Occipital lobe (tissue), 2 donors: ENCODE data around the gene ANKS1B. TPM values are rescaled to one million over a fixed set of nuclear protein-coding genes. Genes with fewer than 3 reads are reported as not detected.

Source experiments
- DNase-seq: peaks from one replicate; lab custom pipeline; 2025; lab: John Stamatoyannopoulos, UW
- total RNA-seq: library from RNA; depleted of rRNA; stranded (reverse); fragments of >200 nt; gene quantifications from one replicate; pipeline ENCODE4 v1.2.3, GENCODE V29; 2014

ANKS1B gene
- total RNA-seq, 1 donor from 2014 or later, result 452 TPM

- DNase-seq, result no peak
Measured at GRCh38 chr12:98830657-98831056, 1154.1 kb downstream of the ANKS1B start.

- no peak for DNase-seq
Measured at GRCh38 chr12:98828802-98829600, 1155.7 kb downstream of the ANKS1B start.

GRCh38 chr12:98823012-98823411 lies 1161.7 kb downstream of the ANKS1B start:
- no peak for DNase-seq

- no peak for DNase-seq
Measured at GRCh38 chr12:98821866-98822265, 1162.9 kb downstream of the ANKS1B start.

GRCh38 chr12:98821232-98821631 lies 1163.5 kb downstream of the ANKS1B start:
- no peak for DNase-seq

GRCh38 chr12:98819821-98820404 lies 1164.8 kb downstream of the ANKS1B start:
- DNase-seq, result no peak

GRCh38 chr12:98819071-98819470 lies 1165.7 kb downstream of the ANKS1B start:
- DNase-seq, result no peak

- DNase-seq, result no peak
Measured at GRCh38 chr12:98818239-98818638, 1166.5 kb downstream of the ANKS1B start.

- DNase-seq, result no peak
Measured at GRCh38 chr12:98817742-98818141, 1167.0 kb downstream of the ANKS1B start.

- no peak for DNase-seq
Measured at GRCh38 chr12:98816720-98817119, 1168.0 kb downstream of the ANKS1B start.

- DNase-seq, result no peak
Measured at GRCh38 chr12:98814254-98814653, 1170.5 kb downstream of the ANKS1B start.

- DNase-seq, result no peak
Measured at GRCh38 chr12:98812225-98812624, 1172.5 kb downstream of the ANKS1B start.

- DNase-seq, result no peak
Measured at GRCh38 chr12:98808243-98808875, 1176.4 kb downstream of the ANKS1B start.

- DNase-seq, result no peak
Measured at GRCh38 chr12:98807187-98807586, 1177.5 kb downstream of the ANKS1B start.

GRCh38 chr12:98803468-98804209 lies 1181.1 kb downstream of the ANKS1B start:
- DNase-seq, result no peak

GRCh38 chr12:98799822-98800221 lies 1184.9 kb downstream of the ANKS1B start:
- no peak for DNase-seq

- no peak for DNase-seq
Measured at GRCh38 chr12:98799146-98799810, 1185.5 kb downstream of the ANKS1B start.

GRCh38 chr12:98797200-98797599 lies 1187.5 kb downstream of the ANKS1B start:
- DNase-seq, result no peak

GRCh38 chr12:98796745-98797144 lies 1188.0 kb downstream of the ANKS1B start:
- DNase-seq, result no peak

- no peak for DNase-seq
Measured at GRCh38 chr12:98793121-98793520, 1191.6 kb downstream of the ANKS1B start.

- DNase-seq, result no peak
Measured at GRCh38 chr12:98791406-98791805, 1193.3 kb downstream of the ANKS1B start.
